ENCODE measurements around the gene SPRY2. TPM values are rescaled to one million over a fixed set of nuclear protein-coding genes. Genes with fewer than 3 reads are reported as not detected.

Gene SPRY2
- total RNA-seq, 2 donors from 2014 or later = 26.5 to 33.3 TPM

- intact Hi-C loops (cut with DNase I) = no loop called here
- DNase-seq = no peak
- Histone ChIP-seq H3K27me3 (no peaks in the 10 kb centered on the region), H3K36me3 (replicated peaks in 1 of 2; ENCODE audit: insufficient read depth in 1 of 2, low read depth in 2 of 2) (no peaks in the 10 kb centered on the region), H3K9me3 (no peaks in the 10 kb centered on the region), H3K27ac (no peak overlapping the region), H3K4me3 (no peak overlapping the region), H3K4me1 (peaks cover 5% of the 10 kb centered on the region)
- no peak for ATAC-seq
- WGBS, 2 donors = 0 to 1% methylated on average over 3 of the region's 3 CpGs
- TF ChIP-seq POLR2A (IDR thresholded peaks at IDR 0.05) = no peak
- peak; percentile 35 to 82 (median 70) for TF ChIP-seq CTCF (IDR thresholded peaks at IDR 0.05)
Observed at GRCh38 chr13:80363890-80364503, 23.1 kb upstream of the SPRY2 start.

- H3K4me1 ChIP-seq = peaks cover 5% of the 10 kb centered on the region
- H3K27me3 ChIP-seq = no peaks in the 10 kb centered on the region
- WGBS, 2 donors = 71 to 89% methylated on average over 4 of the region's 4 CpGs
- no peak overlapping the region for H3K27ac ChIP-seq
- no peak overlapping the region for H3K4me3 ChIP-seq
- H3K9me3 ChIP-seq = no peaks in the 10 kb centered on the region
- ATAC-seq = no peak
- DNase-seq = no peak
- no peaks in the 10 kb centered on the region for H3K36me3 ChIP-seq (replicated peaks in 1 of 2; ENCODE audit: insufficient read depth in 1 of 2, low read depth in 2 of 2)
- intact Hi-C loops (cut with DNase I) = no loop called here
- TF ChIP-seq POLR2A (IDR thresholded peaks at IDR 0.05) = no peak
- TF ChIP-seq CTCF (IDR thresholded peaks at IDR 0.05) = no peak
Observed at GRCh38 chr13:80362481-80362880, 21.6 kb upstream of the SPRY2 start.

- intact Hi-C loops (cut with DNase I) = no loop called here
- Histone ChIP-seq H3K9me3 (no peaks in the 10 kb centered on the region), H3K36me3 (replicated peaks in 1 of 2; ENCODE audit: insufficient read depth in 1 of 2, low read depth in 2 of 2) (no peaks in the 10 kb centered on the region), H3K27ac (no peak overlapping the region), H3K4me3 (no peak overlapping the region), H3K4me1 (peaks cover 5% of the 10 kb centered on the region), H3K27me3 (no peaks in the 10 kb centered on the region)
- DNase-seq (no peak), ATAC-seq (no peak)
- TF ChIP-seq CTCF (IDR thresholded peaks at IDR 0.05) = no peak
- no peak for TF ChIP-seq POLR2A (IDR thresholded peaks at IDR 0.05)
- 47 to 58% methylated on average over 2 of the region's 2 CpGs for WGBS, 2 donors
Observed at GRCh38 chr13:80361883-80362327, 21.0 kb upstream of the SPRY2 start.

GRCh38 chr13:80361298-80361697 lies 20.4 kb upstream of the SPRY2 start:
- ATAC-seq = no peak

More at GRCh38 chr13:80361298-80361697, 20.4 kb upstream of the SPRY2 start:
- DNase-seq = no peak
- Histone ChIP-seq H3K36me3 (replicated peaks in 1 of 2; ENCODE audit: insufficient read depth in 1 of 2, low read depth in 2 of 2) (no peaks in the 10 kb centered on the region), H3K27ac (no peak overlapping the region), H3K27me3 (no peaks in the 10 kb centered on the region), H3K4me1 (peaks cover 5% of the 10 kb centered on the region), H3K4me3 (no peak overlapping the region), H3K9me3 (no peaks in the 10 kb centered on the region)
- WGBS, 2 donors = 73 to 78% methylated on average over 2 of the region's 2 CpGs
- TF ChIP-seq CTCF (IDR thresholded peaks at IDR 0.05) (no peak), POLR2A (IDR thresholded peaks at IDR 0.05) (no peak)
- intact Hi-C loops (cut with DNase I) = no loop called here

All from body of pancreas (tissue), 4 donors.